Posterior cingulate gyrus (tissue), 11 donors: ENCODE data around the gene FBH1.

Experiments used
- DNase-seq, 10 donors: peaks; one replicate each; pipeline versions ENCODE4 v3.0.0 to v3.0.0-alpha.2; 2020 to 2021; ENCODE audit warnings: mixed read lengths in 3 of 10
- intact Hi-C: fragments of 100-400 bp; cut with DNase I; formaldehyde crosslinking; loops from one replicate; pipeline ENCODE4 v1.15.1; 2023

Gene FBH1

DNA sequence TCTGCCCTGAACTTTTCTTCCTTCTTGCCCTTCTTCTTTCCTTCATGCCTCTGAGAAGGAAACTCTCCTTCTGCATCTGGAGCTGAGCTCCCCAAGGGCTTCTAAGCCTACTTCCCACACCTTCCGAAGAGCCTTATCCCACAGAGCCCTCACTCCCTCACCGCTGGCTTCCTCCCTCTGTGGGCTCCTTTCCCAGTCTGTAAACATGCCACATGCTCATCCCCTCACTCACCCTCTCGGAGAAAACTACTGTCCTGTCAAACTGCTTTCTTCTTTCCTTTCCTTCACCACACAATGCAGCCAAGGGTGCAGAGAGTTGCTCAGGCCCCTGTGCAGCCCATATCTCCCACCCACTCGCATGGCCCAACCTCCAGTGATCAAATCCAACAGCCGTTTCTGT is 18.4 kb upstream of the FBH1 start:
- intact Hi-C loops = loop anchor here (5.0 to 10.0 kb wide), 3 partner anchors 59 to 427 kb away; partner anchors contain the start of gene GDI2
- DNase-seq = peak in 1 of 10 donors; percentile 45

DNA sequence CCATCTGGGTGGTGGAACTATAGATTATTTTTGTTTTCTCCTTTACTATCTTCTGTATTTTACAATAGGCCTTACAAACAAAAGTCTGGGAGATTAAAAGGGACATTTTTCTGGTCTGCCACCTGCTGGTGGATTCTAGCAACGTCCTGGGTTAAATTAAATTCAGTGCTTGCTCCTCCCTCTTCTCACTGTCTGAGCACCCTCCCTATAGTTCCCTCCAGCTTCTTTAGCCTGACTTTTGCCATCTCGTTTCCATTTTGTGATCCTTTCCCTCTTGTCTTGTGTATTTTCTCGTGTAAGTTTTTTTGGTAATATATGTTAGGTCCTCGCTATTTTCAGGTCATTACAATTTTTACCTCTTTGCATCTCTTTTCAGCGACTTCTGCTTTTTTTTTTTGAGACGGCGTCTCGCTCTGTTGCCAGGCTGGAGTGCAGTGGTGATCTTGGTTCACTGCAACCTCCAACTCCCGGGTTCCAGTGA is 16.5 kb upstream of the FBH1 start:
- DNase-seq = peak in 7 of 10 donors; percentile 34 to 88 (median 73)
- intact Hi-C loops = loop anchor here (5.0 to 10.0 kb wide), 3 partner anchors 61 to 429 kb away; partner anchors contain the start of gene GDI2

DNA sequence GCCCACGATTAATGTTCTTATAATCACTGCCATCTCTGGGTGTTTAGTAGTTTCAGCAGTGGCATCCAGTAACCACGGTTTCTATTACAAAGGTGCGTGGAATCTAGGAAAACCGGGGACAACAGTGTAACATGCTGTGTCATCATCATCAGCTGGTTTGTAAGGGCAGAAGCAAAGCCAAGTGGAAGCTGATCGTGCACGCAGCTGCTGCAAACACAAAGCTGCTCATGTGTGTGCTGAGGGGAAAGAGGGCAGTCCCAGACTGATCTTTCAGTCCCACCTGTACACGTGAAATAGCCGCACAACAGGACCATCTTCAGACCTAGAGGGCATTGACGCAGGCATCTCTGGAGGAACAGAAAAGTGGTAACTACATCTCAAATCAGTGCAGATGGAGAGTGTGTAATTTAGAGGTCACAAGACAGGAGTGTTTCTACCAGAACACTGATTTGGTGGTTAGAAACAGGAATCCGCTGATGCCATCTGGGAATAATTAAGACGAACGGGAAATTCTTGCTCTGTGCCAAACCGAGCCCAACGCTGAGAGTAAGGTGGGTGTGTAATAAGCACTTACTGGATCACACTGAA is 13.8 kb upstream of the FBH1 start:
- DNase-seq = peak in 1 of 10 donors; percentile 39
- intact Hi-C loops = loop anchor here (10.0 kb wide), 1 partner anchor 431 kb away; no protein-coding TSS in a partner anchor

DNA sequence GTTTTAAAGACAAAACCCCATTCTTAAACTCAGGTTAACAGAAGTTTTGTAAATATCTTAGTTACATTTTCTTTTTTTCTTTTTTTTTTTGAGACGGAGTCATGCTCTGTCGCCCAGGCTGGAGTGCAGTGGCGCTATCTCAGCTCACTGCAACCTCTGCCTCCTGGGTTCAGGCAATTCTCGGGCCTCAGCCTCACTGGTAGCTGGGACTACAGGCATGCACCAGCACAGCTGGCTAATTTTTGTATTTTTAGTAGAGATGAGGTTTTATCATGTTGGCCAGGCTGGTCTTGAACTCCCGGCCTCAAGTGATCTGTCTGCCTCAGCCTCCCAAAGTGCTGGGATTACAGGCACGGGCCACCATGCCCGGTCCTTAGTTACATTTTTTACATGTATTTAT is 13.0 kb upstream of the FBH1 start:
- DNase-seq = peak in 1 of 10 donors; percentile 24
- intact Hi-C loops = loop anchor here (10.0 kb wide), 1 partner anchor 432 kb away; no protein-coding TSS in a partner anchor

DNA sequence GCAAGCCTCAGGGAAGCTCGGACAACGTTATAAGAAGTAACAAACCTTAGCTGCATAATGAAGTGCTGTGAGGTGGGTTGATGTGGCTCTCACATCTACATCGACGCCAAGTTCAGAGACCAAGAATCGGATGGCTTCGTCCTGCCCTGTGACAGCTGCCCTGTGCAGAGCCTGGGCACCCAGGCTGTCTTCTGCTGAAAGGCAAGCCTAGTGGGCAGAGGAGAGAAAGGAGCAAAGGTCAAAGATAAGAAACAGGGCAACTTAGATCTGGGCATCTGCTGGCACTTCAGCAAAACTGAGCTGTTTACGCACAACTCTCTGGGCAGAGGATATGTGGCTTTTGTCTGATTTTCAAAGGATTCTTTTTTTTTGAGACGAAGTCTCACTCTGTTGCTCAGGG is 7.1 kb upstream of the FBH1 start:
- DNase-seq = no peak
- intact Hi-C loops = no loop called here

DNA sequence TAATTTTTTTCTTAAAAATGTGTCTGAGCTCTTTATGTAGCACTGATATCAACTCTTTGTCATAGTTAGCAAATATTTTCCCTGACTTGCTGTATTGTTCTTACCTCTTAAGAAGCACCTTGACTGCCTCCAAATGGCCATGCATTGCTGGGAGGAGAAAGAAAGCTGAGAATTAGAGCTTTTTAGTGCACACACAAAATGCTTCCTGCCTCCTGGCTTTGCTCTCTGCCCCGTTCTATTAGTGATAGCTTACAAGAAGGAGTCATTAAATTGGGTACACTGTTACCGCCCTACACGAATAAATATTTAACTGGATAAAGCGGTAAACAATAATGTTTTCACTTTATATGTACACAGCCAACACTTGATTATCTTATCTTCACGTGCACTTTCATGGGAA is 4.4 kb upstream of the FBH1 start:
- intact Hi-C loops = no loop called here
- DNase-seq = no peak

DNA sequence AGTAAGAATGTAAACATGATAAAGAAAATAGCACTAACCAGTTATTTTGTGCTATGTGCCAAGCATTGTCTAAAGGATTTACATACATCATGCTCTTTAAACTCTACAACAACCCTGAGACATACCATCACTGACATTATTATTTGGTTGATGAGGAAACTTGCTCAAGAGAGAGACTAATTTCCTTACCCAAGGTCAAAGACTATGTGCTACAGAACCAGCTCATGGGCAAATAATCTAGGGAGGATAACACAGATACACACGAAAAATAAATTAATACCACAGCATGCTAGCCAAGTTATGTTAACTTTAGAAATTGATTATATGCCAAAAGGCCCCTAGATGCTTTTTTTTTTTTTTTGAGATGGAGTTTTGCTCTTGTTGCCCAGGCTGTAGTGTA is 3.0 kb upstream of the FBH1 start:
- intact Hi-C loops = no loop called here
- DNase-seq = no peak

DNA sequence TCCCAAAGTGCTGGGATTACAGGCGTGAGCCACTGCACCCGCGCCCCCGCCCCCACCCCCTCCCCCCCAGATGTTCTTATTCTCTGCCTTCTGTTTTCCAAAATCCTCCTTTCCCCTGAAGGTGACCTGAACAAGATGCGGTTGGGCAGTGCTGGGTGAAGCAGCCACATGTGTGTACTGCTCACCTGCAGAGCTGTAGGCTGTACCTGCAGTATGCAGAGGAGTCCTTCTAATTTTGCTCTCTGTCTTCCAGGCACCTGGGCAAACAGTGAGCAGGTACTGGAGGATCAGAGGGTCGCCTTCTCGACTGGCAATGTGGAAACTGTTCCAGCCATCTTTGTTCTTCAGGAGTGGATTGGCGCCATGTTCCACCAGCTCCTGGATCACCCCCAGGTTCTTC is 2.4 kb upstream of the FBH1 start:
- no peak for DNase-seq
- intact Hi-C loops = no loop called here

DNA sequence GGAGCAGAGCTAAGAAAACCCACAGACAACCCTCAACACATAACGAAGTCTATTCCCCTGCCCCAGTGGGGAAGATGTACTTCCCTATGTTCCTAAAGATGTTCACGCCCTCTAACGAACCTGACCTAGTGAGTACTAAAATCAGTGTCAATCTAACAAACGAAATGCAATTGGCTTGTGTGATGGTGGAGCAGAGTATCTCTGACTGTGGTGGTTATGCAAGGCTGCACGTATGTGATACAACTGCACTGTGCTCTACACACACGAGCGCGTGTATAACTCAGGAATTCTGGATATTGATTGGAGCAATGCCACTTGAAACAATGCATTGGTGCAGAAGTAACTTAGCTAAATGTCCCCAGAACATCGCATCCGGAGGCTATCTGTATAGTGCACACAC is 1.7 kb upstream of the FBH1 start:
- DNase-seq = no peak
- intact Hi-C loops = no loop called here

DNA sequence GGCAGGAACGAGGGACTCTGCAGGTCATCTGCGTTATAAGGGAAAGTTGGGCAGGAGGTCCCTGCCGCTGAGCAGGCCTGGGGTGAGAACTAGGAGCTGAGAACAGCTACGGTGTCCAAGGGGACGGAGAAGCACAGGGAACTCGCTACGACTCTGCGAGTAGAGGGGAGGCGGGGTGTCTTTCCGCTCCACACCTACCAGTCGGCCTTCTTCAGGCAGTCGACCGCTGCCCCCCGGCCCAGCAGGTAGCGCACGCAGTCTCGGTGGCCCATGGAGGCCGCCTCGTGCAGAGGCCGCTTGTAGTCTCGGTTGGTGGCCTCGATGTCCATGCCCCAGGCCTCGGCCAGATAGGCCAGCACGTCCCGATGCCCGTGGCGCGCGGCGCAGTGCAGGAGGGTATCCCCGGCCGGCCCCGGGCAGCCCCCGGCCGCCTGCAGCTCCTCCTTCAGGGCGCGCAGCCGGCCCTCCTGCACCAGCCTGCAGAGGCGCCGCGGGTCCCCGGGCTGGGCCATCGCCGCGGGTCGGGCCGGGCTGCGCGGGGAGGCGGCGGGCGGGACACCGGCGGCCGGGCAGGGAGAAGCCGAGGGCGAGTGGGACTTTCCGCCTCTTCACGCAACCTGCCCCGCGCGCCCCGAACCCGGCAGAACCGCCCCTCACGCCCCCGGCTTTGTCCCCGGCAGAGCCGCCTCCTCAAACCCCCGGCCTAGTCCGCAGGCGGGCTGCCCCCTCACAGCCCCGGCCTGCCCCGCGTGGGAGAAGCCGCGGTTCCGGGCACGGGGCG is 1.0 kb upstream of the FBH1 start:
- intact Hi-C loops = no loop called here
- peak in 7 of 10 donors; percentile 8 to 86 (median 39) for DNase-seq

DNA sequence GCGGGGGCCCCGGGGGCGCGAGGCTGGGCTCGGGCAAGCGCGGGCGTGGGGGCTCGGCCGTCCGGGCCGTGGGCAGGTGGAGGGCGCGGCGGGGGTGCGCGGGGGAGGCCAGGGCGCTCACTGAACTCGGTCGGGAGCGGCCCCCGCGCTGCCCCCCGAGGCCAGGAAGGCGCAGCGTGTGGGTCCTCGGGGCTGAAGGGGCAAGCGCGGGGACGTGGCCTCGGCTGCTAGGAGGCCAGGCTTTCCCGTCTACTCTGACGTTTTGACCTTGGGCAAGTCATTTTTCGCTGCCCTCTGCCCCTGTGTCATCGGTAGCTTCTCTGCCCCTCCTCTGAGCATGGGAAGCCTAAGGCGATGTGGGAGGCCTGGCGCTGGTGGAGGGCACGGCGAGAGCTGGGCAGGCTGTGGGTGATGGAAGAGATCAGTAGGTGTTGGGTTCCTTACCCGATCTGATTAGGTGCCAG is 441 bp downstream of the FBH1 start:
- intact Hi-C loops = loop anchor here (1.0 to 5.0 kb wide), 2 partner anchors 77 to 203 kb away; partner anchors contain the start of gene GDI2
- no peak for DNase-seq

DNA sequence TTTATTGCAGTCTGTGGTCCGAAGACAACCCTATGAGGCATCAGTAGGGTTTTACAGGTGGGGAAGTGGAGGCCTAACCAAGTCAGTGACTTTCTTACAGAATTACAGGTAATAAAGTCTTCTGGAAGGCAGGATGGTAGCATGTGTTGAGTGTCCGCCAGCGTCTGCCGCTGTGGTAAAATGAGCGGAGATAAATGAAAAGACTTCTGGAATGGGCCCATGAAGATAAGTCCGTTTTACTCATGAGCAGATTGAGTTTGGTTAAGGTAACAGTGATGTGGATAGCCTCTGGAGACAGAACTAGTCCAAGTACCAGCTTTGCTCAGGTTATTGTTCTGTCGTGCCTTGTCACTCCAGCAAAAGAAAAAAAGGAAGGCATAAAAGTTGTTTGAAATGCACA is 966 bp downstream of the FBH1 start:
- DNase-seq = no peak
- intact Hi-C loops = loop anchor here (5.0 kb wide), 1 partner anchor 204 kb away; no protein-coding TSS in a partner anchor

DNA sequence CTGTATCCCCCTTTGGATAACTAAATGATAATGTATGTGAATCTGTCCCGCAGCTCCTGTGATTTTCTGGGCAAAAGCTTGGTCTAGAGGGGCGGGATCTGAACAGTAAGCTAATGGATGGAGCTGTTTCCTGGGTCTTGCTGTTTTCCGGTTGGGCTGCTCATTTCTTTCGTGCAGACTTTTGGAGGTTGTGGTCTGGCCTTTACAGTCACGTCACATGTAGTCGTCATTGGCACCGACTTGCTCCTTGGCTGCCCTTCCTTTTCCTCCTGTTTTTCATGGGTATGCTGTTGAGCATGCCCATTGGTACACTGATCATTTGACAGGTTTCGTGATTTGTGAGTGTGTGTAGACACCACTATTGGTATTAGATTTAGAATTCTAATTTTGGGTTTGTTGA is 2.0 kb downstream of the FBH1 start:
- no peak for DNase-seq
- intact Hi-C loops = loop anchor here (5.0 kb wide), 1 partner anchor 205 kb away; no protein-coding TSS in a partner anchor

DNA sequence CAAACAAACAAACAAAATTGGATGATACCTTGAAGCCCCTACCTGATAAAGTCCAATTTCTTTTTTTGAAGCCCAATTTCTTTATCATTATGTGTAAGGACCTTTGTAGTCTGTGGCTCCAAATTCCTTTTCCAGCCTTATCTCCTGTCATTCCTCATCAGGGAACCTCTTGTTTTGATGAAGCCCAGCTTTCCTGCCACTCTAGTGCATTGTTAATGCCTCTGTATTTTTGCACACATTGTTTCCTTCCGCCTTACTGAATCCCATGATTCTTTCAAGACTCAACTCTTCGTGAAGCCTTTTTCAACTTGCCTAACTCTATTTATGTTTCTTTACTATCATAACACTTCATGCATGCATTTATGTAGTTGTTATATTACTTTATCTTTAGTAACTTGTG is 3.3 kb downstream of the FBH1 start:
- intact Hi-C loops = loop anchor here (5.0 kb wide), 1 partner anchor 206 kb away; no protein-coding TSS in a partner anchor
- DNase-seq = no peak

DNA sequence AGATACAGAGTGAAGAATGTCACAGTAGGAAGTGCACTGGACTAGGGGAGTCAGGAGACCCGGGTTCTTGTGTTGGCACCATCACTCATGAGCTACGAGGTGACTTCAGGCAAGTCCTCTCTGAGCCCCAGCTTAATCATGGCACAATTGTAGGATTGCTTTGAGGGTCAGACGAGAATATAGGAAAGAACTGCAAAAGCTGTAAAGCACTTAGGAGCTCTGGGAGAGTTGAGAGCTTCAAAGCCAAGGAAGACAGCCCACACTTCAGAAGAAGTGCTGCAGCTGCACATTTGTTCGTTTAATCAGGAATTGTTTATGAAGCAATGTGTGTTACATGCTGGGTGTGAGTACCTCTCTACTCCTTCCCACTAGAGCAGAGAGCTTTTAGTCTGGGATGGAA is 4.4 kb downstream of the FBH1 start:
- intact Hi-C loops = loop anchor here (5.0 kb wide), 1 partner anchor 207 kb away; no protein-coding TSS in a partner anchor
- peak in 1 of 10 donors; percentile 17 for DNase-seq

DNA sequence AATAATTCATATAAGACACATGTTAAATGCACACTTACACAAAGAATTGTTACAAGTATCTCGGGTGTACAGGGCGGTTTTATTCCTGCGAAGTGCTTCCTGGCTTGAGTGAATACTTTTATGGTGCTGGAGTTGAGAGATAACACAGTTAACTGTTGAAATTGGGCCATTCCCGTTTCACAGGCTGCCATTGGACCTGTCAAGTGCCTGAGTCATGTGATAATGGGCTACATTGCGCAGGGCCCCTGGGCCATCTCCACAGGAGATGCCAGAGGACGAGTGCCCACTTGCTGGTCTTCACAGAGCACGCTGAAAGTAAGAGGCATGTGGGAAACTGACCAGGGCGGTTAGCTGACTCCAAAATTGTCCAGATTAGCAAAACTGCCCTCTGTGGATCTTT is 4.8 kb downstream of the FBH1 start:
- DNase-seq = peak in 2 of 10 donors; percentile 19 to 46
- intact Hi-C loops = loop anchor here (5.0 kb wide), 1 partner anchor 208 kb away; no protein-coding TSS in a partner anchor

DNA sequence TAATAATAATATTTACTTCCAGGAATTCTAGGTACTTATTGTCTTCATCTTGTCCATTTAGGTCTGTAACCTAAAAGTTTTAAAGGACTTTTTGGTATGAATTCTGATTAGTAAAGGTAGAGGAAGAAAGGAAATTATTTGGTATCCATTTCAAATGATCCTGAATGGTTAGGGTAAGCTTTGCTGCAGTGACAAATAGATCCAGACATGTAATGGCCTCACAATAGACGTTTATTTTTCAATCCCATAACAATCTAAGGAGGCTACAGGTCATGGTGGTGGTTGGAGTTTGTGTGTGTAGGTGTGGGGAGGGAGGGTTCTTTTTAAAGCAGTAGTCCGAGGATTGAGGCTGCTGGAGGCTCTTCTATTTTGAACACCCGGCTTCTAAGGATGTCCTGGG is 5.3 kb downstream of the FBH1 start:
- intact Hi-C loops = no loop called here
- DNase-seq = no peak

DNA sequence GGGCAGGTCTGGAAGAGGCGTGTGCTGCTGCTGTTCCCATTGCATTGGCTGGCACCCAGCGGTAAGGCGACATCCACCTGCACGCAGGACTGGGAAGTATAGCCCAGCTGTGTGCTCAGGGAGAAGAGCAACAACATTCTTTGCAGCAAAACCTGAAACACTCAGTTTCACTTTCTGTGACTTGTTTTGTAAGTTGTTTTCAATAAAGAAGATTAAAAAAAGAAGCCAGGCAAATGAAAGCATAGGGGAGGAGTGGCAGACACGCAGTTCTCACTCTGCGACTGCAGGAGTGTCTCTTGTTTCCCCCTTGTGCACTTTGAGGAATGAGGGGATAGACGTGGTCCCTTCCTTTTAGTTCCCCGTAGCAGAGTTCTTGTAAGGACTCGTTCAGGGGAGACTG is 5.8 kb downstream of the FBH1 start:
- intact Hi-C loops = no loop called here
- DNase-seq = peak in 1 of 10 donors; percentile 26

DNA sequence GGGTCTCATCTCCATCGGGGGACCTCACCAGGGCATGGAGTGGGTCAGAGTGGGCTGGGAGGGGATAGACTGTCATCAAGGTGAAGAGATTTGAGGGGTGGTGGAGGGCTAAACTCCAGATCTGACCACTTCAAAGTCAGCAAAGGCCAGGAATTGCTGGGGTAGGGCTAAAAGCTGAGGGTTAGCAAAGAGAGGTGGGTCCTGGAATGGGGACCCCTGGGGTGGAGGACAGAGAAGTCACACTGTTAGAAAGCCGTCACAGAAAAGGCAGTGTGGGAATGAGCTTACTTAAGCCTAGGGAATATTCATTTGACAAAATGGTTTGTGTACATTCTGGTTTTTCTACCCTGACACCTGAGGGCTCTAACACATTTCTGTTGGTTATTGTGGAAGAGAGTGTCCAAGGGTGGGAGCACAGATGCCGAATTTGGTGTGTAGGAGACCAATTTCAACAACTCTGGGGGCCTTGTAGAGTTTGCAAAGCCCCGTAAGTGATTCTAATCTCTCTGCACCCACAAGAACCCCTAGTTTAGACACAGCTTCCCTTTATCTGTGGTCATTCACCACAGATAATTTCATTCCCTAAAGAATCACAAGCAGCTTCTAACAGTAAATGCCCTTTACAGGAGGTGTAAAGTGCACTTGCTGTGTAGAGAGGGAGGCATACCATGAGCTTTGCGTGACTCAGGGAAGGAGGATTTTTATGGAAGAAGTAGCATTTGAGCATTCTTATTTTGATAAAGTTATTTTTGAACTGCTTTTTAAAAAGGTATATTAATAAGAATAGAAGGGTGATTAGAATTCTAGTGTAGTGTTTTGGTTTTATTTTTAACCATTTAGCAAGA is 6.4 kb downstream of the FBH1 start:
- DNase-seq = no peak
- intact Hi-C loops = no loop called here

DNA sequence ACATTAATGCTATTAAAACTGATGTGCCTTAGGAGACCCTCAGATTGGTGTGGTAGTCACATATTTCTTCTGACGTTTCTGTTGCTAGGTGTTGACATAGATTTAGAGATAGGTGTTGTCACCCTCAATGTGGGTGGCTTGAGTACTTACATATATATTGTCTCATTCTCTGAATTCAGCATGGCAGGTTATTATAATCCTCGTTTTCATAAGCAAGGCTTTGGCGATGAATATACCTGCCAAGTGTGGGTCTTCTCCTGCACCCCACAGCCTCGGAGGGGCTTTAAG is 7.0 kb downstream of the FBH1 start:
- intact Hi-C loops = no loop called here

DNA sequence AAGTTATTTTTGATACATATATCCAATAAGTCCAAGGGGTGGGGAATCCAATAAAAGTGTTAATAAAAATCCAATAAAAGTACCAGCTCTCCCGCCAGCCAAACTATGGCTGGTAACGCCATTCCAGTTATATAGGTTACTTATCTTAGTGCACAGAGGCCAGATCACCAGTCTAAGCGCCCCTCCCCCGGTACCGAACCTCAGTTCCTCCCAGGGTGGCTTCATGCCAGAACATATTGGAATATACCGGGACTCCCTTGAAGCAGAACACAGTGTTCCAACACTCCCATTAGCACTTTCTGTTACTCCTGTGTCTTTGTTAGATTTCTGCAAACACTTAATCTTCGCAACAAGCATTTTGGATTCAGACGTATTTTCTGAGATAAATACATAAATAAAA is 7.5 kb downstream of the FBH1 start:
- intact Hi-C loops = no loop called here
- DNase-seq = no peak

More for the DNA sequence above, 7.0 kb downstream of the FBH1 start:
- DNase-seq = no peak
